Osteocyte (in vitro differentiated cells): Measurements from ENCODE around the gene BAIAP2. TPM values are rescaled to one million over a fixed set of nuclear protein-coding genes. Genes with fewer than 3 reads are reported as not detected.

Source experiments
- DNase-seq: peaks from one replicate; pipeline ENCODE4 v3.0.0; 2021; ENCODE audit warnings: mixed read lengths; ENCODE audit not compliant: unreplicated experiment; ENCODE audit errors: extremely low spot score
- H3K27ac Mint-ChIP-seq: one replicate; pipeline ENCODE4 v1.8.0; 2021; ENCODE audit warnings: mild to moderate bottlenecking, mixed read lengths; ENCODE audit not compliant: unreplicated experiment
- H3K27me3 Mint-ChIP-seq: one replicate; pipeline ENCODE4 v1.8.0; 2021; ENCODE audit warnings: mixed read lengths; ENCODE audit not compliant: unreplicated experiment
- H3K36me3 Mint-ChIP-seq: one replicate; pipeline ENCODE4 v1.8.0; 2021; ENCODE audit warnings: mixed read lengths; ENCODE audit not compliant: unreplicated experiment
- H3K4me1 Mint-ChIP-seq: one replicate; pipeline ENCODE4 v1.8.0; 2021; ENCODE audit warnings: mixed read lengths; ENCODE audit not compliant: unreplicated experiment
- H3K4me3 Mint-ChIP-seq: one replicate; pipeline ENCODE4 v1.8.0; 2021; ENCODE audit warnings: mild to moderate bottlenecking, moderate library complexity, mixed read lengths; ENCODE audit not compliant: unreplicated experiment
- H3K9me3 Mint-ChIP-seq: one replicate; pipeline ENCODE4 v1.8.0; 2021; ENCODE audit warnings: mixed read lengths; ENCODE audit not compliant: unreplicated experiment
- CTCF ChIP-seq: fragments of 200-600 bp; sonication (generic); IDR thresholded peaks from 2 replicates; pipeline ENCODE4 v1.5.0; 2021; ENCODE audit warnings: antibody characterized with exemption, mild to moderate bottlenecking, moderate library complexity
- total RNA-seq: library from RNA; stranded (reverse); gene quantifications from 2 replicates; pipeline ENCODE4 v1.2.1, GENCODE V29; 2021

Gene BAIAP2
- total RNA-seq, 1 donor from 2014 or later = 29.0 TPM

DNA sequence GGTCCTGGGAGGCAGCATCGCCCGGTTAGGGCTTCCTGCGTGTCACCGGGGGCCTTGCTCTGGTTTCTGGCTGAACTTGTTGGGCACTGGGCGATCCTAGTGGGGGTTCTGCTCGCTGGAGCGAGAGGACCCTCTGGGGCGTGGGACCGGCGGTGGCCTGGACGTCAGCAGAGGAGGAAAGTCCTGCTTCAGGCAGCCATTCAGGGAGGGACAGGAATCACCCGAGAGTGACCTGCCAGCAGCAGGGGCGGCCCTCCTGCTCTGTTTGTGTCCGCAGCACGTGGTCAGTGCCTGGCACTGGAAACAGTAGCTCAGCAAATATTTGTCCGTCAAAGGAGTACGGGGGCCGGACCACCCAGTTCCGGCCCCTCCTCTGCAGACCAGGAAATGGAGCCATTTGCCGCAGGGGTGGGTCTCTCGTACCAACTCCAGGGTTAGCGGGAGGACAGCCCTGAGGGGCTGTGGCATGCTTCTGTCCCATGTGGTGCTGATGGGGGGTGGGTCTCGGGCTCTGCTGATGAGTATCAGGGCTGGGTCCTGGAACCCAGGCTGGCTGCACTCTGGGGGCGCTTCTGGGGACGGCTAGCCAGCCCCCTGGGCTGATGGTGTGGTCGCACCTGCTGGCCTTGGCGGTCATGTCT, 48.3 kb downstream of the BAIAP2 start:
- no peaks in the 10 kb centered on the region for H3K9me3 Mint-ChIP-seq
- DNase-seq = no peak
- peaks cover 6% of the 10 kb centered on the region for H3K36me3 Mint-ChIP-seq
- no peaks in the 10 kb centered on the region for H3K27me3 Mint-ChIP-seq
- H3K27ac Mint-ChIP-seq = no peak overlapping the region
- no peak overlapping the region for H3K4me3 Mint-ChIP-seq
- TF ChIP-seq CTCF = no peak
- H3K4me1 Mint-ChIP-seq = peaks cover 9% of the 10 kb centered on the region

DNA sequence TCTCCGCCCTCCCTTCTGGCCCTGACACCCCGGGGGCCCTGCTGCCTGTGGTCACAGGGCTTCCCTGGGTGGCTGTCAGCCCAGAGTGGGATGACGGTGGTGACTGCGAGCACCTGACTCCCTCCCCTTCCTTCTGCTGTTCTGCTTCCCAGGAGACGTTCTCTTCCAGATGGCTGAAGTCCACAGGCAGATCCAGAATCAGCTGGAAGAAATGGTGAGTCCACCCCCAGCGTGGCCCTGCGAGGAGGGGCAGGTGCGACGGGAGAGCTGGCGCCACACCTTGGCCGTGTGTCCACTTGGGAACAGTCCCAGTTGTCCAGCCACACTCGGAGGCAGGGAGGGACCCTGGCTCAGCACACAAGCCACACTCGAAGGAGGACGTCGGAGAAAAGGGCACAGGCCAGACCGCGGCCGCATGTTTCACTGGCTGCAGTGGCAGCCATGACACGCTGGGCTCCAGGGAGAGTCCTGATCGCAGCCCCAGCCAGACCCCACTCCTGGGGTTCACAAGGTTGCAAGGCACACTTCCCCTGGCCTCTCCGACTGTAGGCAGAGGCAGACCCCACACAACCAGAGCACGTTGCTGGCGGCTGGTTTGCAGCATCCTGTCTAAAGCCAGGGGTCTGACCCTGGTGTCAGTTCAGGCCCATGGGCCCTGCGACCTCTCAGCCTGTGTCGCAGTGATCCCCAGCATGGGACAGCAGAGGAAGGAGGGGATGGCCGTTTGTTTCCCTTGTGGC, 49.9 kb downstream of the BAIAP2 start:
- Mint-ChIP-seq H3K4me1 (peaks cover 9% of the 10 kb centered on the region), H3K27me3 (no peaks in the 10 kb centered on the region), H3K27ac (no peak overlapping the region), H3K9me3 (no peaks in the 10 kb centered on the region), H3K4me3 (no peak overlapping the region), H3K36me3 (peaks cover 6% of the 10 kb centered on the region)
- no peak for DNase-seq
- TF ChIP-seq CTCF = no peak

- DNase-seq = no peak
- Mint-ChIP-seq H3K4me1 (peaks cover 10% of the 10 kb centered on the region), H3K9me3 (no peaks in the 10 kb centered on the region), H3K4me3 (no peak overlapping the region), H3K36me3 (peaks cover 6% of the 10 kb centered on the region), H3K27ac (no peak overlapping the region), H3K27me3 (no peaks in the 10 kb centered on the region)
- no peak for TF ChIP-seq CTCF
Observed at GRCh38 chr17:81085420-81085911, 50.5 kb downstream of the BAIAP2 start.

GRCh38 chr17:81086789-81087551, 52.0 kb downstream of the BAIAP2 start:
- Mint-ChIP-seq H3K36me3 (peaks cover 6% of the 10 kb centered on the region), H3K27ac (no peak overlapping the region), H3K4me3 (no peak overlapping the region), H3K27me3 (no peaks in the 10 kb centered on the region), H3K9me3 (no peaks in the 10 kb centered on the region), H3K4me1 (peaks cover 9% of the 10 kb centered on the region)
- no peak for DNase-seq
- TF ChIP-seq CTCF = no peak
